DND-41 (cell line): ENCODE results near the gene PIK3C3.

Experiments used
- ATAC-seq: fragments of 200-7000 bp; cut with Tn5 transposase; 3 replicates; pipeline ENCODE4 v1.9.1; 2021; ENCODE audit warnings: low read depth; ENCODE audit not compliant: insufficient read depth
- DNase-seq: peaks from one replicate; pipeline ENCODE4 v3.0.0-alpha.2; 2020
- H2AFZ ChIP-seq: 2 replicates; pipeline ENCODE4 v1.6.0; 2012; ENCODE audit warnings: low read depth, low read length
- H3K27ac ChIP-seq: 2 replicates; pipeline ENCODE4 v1.5.1; 2012; ENCODE audit warnings: low read length, inconsistent platforms
- H3K27me3 ChIP-seq: fragments of 200-600 bp; sonication (generic); 2 replicates; pipeline ENCODE4 v1.6.0; 2012; ENCODE audit warnings: low read length, mild to moderate bottlenecking, inconsistent platforms; ENCODE audit not compliant: insufficient read depth, poor library complexity
- H3K36me3 ChIP-seq: 2 replicates; pipeline ENCODE4 v1.5.1; 2012; ENCODE audit warnings: low read length, inconsistent platforms; ENCODE audit not compliant: insufficient read depth
- H3K4me1 ChIP-seq: 2 replicates; pipeline ENCODE4 v1.5.1; 2012; ENCODE audit warnings: mild to moderate bottlenecking, low read length; ENCODE audit not compliant: insufficient read depth
- H3K4me2 ChIP-seq: 2 replicates; pipeline ENCODE4 v1.6.0; 2012; ENCODE audit warnings: mild to moderate bottlenecking, moderate library complexity, low read length, inconsistent platforms; ENCODE audit not compliant: insufficient read depth
- H3K4me3 ChIP-seq, 2 experiments: fragments of 200-600 bp in 1 of 2; shearing (Covaris generic) in 1 of 2; 2 replicates each; pipeline ENCODE4 v1.5.1; 2012 to 2016; ENCODE audit warnings: inconsistent platforms in 2 of 2, low read length in 2 of 2, mild to moderate bottlenecking in 2 of 2, low read depth in 1 of 2, moderate library complexity in 1 of 2
- H3K79me2 ChIP-seq: 2 replicates; pipeline ENCODE4 v1.6.0; 2012; ENCODE audit warnings: low read length, inconsistent platforms; ENCODE audit not compliant: insufficient read depth
- H3K9ac ChIP-seq: 2 replicates; pipeline ENCODE4 v1.6.0; 2012; ENCODE audit warnings: low read depth, mild to moderate bottlenecking, inconsistent platforms, low read length, moderate library complexity
- H3K9me3 ChIP-seq: 2 replicates; pipeline ENCODE4 v1.5.1; 2012; ENCODE audit warnings: low read length, moderate library complexity, mild to moderate bottlenecking, inconsistent platforms; ENCODE audit not compliant: insufficient read depth, severe bottlenecking
- H4K20me1 ChIP-seq: 2 replicates; pipeline ENCODE4 v1.6.0; 2012; ENCODE audit warnings: low read length; ENCODE audit not compliant: insufficient read depth
- EZH2 ChIP-seq: IDR thresholded peaks from 3 replicates; pipeline ENCODE4 v1.6.1; 2012; ENCODE audit warnings: borderline replicate concordance, low read depth, mild to moderate bottlenecking, moderate library complexity, low read length, inconsistent platforms; ENCODE audit not compliant: severe bottlenecking
- TF ChIP-seq, protein P1 (sequence below): IDR thresholded peaks from 2 replicates; pipeline ENCODE4 v1.5.1; 2012; ENCODE audit warnings: borderline replicate concordance, low read length, moderate library complexity, mild to moderate bottlenecking; ENCODE audit not compliant: poor library complexity, severe bottlenecking; ENCODE audit errors: extremely low read depth

Gene PIK3C3

GRCh38 chr18:41975284-41975683, 20.2 kb downstream of the PIK3C3 start:
- H3K79me2 ChIP-seq, result peaks cover 10% of the 10 kb centered on the region
- H3K9ac ChIP-seq, result no peak overlapping the region
- no peak overlapping the region for H3K27ac ChIP-seq
- TF ChIP-seq EZH2, result no peak
- TF ChIP-seq, protein P1, sequence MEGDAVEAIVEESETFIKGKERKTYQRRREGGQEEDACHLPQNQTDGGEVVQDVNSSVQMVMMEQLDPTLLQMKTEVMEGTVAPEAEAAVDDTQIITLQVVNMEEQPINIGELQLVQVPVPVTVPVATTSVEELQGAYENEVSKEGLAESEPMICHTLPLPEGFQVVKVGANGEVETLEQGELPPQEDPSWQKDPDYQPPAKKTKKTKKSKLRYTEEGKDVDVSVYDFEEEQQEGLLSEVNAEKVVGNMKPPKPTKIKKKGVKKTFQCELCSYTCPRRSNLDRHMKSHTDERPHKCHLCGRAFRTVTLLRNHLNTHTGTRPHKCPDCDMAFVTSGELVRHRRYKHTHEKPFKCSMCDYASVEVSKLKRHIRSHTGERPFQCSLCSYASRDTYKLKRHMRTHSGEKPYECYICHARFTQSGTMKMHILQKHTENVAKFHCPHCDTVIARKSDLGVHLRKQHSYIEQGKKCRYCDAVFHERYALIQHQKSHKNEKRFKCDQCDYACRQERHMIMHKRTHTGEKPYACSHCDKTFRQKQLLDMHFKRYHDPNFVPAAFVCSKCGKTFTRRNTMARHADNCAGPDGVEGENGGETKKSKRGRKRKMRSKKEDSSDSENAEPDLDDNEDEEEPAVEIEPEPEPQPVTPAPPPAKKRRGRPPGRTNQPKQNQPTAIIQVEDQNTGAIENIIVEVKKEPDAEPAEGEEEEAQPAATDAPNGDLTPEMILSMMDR, result no peak
- no peaks in the 10 kb centered on the region for H4K20me1 ChIP-seq
- no peaks in the 10 kb centered on the region for H3K9me3 ChIP-seq
- no peak overlapping the region for H3K4me2 ChIP-seq
- ATAC-seq (no peak), DNase-seq (no peak)
- H3K36me3 ChIP-seq, result peaks cover 30% of the 10 kb centered on the region; the same call in 1 of the 2 replicates
- no peaks in the 10 kb centered on the region for H3K27me3 ChIP-seq
- peaks cover 31% of the 10 kb centered on the region for H3K4me1 ChIP-seq
- H2AFZ ChIP-seq, result no peak overlapping the region
- no peak overlapping the region for H3K4me3 ChIP-seq

DNA sequence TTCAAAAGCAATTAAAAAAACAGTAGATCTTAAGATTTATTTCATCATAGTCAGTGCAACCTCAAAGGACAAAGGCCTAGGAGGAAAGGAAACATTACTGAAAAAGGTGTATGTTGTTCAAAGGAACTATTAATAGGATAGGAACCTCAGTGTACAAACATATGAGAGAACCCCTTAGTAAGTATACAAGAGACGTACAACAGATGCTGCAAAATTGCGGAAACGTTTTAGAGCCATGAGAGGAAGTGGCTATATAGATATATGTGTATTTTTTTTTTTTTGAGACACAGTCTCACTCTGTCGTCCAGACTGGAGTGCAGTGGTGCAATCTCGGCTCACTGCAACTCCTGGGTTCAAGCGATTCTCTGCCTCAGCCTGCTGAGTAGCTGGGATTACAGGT, 22.2 kb downstream of the PIK3C3 start:
- Histone ChIP-seq H2AFZ (no peak overlapping the region), H3K4me2 (no peak overlapping the region), H3K79me2 (peaks cover 10% of the 10 kb centered on the region), H3K9me3 (no peaks in the 10 kb centered on the region), H3K27ac (no peak overlapping the region), H4K20me1 (no peaks in the 10 kb centered on the region), H3K27me3 (no peaks in the 10 kb centered on the region), H3K9ac (no peak overlapping the region), H3K36me3 (peaks cover 21% of the 10 kb centered on the region; the same call in 1 of the 2 replicates), H3K4me3 (no peak overlapping the region), H3K4me1 (peaks cover 18% of the 10 kb centered on the region)
- TF ChIP-seq, protein P1, result no peak
- TF ChIP-seq EZH2, result no peak
- no peak for DNase-seq
- ATAC-seq, result no peak

- H3K27ac ChIP-seq, result no peak overlapping the region
- ATAC-seq, result no peak
- no peak for DNase-seq
These were observed 28.1 kb downstream of the PIK3C3 start for GRCh38 chr18:41982942-41983660.

More at GRCh38 chr18:41982942-41983660, 28.1 kb downstream of the PIK3C3 start:
- no peaks in the 10 kb centered on the region for H3K4me1 ChIP-seq
- no peak overlapping the region for H3K4me3 ChIP-seq
- peaks cover 14% of the 10 kb centered on the region; the same call in 1 of the 2 replicates for H3K36me3 ChIP-seq
- no peak overlapping the region for H3K4me2 ChIP-seq
- H3K9ac ChIP-seq, result no peak overlapping the region
- TF ChIP-seq, protein P1, result no peak
- no peak for TF ChIP-seq EZH2
- no peaks in the 10 kb centered on the region for H3K27me3 ChIP-seq
- no peaks in the 10 kb centered on the region for H4K20me1 ChIP-seq
- no peaks in the 10 kb centered on the region for H3K79me2 ChIP-seq
- H3K9me3 ChIP-seq, result no peaks in the 10 kb centered on the region
- no peak overlapping the region for H2AFZ ChIP-seq
